Measurements from ENCODE around the gene PLEKHJ1.

GRCh38 chr19:2210206-2210605 is 25.9 kb downstream of the PLEKHJ1 start:
- TF ChIP-seq ATF1 (CRISPR knock-in tag; IDR thresholded peaks at IDR 0.05) (no peak), NFYB (CRISPR knock-in tag; conservative IDR thresholded peaks at IDR 0.05; ENCODE audit: low read depth) (no peak), EMX1 (CRISPR knock-in tag; IDR thresholded peaks at IDR 0.05) (no peak), KAT7 (CRISPR knock-in tag; IDR thresholded peaks at IDR 0.05; ENCODE audit: borderline replicate concordance) (no peak), ATF3 (CRISPR knock-in tag; conservative IDR thresholded peaks at IDR 0.05) (no peak), JUN (CRISPR knock-in tag; IDR thresholded peaks at IDR 0.05) (no peak), CBFB (CRISPR knock-in tag; IDR thresholded peaks at IDR 0.05; ENCODE audit: low read depth) (no peak), ATF2 (CRISPR knock-in tag; IDR thresholded peaks at IDR 0.05; ENCODE audit: borderline replicate concordance, low read depth) (no peak), USF2 (CRISPR knock-in tag; IDR thresholded peaks at IDR 0.05) (no peak)
- TF ChIP-seq, protein P1, sequence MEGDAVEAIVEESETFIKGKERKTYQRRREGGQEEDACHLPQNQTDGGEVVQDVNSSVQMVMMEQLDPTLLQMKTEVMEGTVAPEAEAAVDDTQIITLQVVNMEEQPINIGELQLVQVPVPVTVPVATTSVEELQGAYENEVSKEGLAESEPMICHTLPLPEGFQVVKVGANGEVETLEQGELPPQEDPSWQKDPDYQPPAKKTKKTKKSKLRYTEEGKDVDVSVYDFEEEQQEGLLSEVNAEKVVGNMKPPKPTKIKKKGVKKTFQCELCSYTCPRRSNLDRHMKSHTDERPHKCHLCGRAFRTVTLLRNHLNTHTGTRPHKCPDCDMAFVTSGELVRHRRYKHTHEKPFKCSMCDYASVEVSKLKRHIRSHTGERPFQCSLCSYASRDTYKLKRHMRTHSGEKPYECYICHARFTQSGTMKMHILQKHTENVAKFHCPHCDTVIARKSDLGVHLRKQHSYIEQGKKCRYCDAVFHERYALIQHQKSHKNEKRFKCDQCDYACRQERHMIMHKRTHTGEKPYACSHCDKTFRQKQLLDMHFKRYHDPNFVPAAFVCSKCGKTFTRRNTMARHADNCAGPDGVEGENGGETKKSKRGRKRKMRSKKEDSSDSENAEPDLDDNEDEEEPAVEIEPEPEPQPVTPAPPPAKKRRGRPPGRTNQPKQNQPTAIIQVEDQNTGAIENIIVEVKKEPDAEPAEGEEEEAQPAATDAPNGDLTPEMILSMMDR (IDR thresholded peaks at IDR 0.05), result no peak
- TF ChIP-seq, protein P2, sequence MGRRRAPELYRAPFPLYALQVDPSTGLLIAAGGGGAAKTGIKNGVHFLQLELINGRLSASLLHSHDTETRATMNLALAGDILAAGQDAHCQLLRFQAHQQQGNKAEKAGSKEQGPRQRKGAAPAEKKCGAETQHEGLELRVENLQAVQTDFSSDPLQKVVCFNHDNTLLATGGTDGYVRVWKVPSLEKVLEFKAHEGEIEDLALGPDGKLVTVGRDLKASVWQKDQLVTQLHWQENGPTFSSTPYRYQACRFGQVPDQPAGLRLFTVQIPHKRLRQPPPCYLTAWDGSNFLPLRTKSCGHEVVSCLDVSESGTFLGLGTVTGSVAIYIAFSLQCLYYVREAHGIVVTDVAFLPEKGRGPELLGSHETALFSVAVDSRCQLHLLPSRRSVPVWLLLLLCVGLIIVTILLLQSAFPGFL (CRISPR knock-in tag; IDR thresholded peaks at IDR 0.05; ENCODE audit: borderline replicate concordance), result no peak
- TF ChIP-seq, protein P3, sequence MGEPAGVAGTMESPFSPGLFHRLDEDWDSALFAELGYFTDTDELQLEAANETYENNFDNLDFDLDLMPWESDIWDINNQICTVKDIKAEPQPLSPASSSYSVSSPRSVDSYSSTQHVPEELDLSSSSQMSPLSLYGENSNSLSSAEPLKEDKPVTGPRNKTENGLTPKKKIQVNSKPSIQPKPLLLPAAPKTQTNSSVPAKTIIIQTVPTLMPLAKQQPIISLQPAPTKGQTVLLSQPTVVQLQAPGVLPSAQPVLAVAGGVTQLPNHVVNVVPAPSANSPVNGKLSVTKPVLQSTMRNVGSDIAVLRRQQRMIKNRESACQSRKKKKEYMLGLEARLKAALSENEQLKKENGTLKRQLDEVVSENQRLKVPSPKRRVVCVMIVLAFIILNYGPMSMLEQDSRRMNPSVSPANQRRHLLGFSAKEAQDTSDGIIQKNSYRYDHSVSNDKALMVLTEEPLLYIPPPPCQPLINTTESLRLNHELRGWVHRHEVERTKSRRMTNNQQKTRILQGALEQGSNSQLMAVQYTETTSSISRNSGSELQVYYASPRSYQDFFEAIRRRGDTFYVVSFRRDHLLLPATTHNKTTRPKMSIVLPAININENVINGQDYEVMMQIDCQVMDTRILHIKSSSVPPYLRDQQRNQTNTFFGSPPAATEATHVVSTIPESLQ (CRISPR knock-in tag; IDR thresholded peaks at IDR 0.05), result no peak
- TF ChIP-seq, protein P4, sequence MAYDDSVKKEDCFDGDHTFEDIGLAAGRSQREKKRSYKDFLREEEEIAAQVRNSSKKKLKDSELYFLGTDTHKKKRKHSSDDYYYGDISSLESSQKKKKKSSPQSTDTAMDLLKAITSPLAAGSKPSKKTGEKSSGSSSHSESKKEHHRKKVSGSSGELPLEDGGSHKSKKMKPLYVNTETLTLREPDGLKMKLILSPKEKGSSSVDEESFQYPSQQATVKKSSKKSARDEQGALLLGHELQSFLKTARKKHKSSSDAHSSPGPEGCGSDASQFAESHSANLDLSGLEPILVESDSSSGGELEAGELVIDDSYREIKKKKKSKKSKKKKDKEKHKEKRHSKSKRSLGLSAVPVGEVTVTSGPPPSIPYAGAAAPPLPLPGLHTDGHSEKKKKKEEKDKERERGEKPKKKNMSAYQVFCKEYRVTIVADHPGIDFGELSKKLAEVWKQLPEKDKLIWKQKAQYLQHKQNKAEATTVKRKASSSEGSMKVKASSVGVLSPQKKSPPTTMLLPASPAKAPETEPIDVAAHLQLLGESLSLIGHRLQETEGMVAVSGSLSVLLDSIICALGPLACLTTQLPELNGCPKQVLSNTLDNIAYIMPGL (CRISPR knock-in tag; IDR thresholded peaks at IDR 0.05), result no peak

Measured in WTC11 (cell line).